A549 (cell line): Measurements from ENCODE around the gene LYZL1.

Source experiments
- CTCF ChIP-seq: fragments of >200 bp; sonication (Bioruptor Twin); formaldehyde crosslinking; IDR thresholded peaks from 3 replicates; pipeline ENCODE4 v1.5.1; 2016
- MAZ ChIP-seq: fragments of 150-350 bp; IDR thresholded peaks from 2 replicates; pipeline ENCODE4 v1.6.1; 2014; ENCODE audit warnings: antibody characterized with exemption, low read depth, low read length, borderline replicate concordance
- NFE2L2 ChIP-seq: fragments of 150-350 bp; conservative IDR thresholded peaks from 2 replicates; pipeline ENCODE4 v1.6.1; 2014; ENCODE audit warnings: low read length
- POLR2A ChIP-seq: IDR thresholded peaks from 2 replicates; pipeline ENCODE4 v1.6.1; 2012; ENCODE audit warnings: mild to moderate bottlenecking, low read length
- RAD21 ChIP-seq, 2 experiments: fragments of >200 bp in 1 of 2; sonication (Bioruptor Twin) in 1 of 2; formaldehyde crosslinking in 1 of 2; IDR thresholded peaks in 1 of 2; conservative IDR thresholded peaks in 1 of 2; 2 replicates in 1 of 2; 3 replicates in 1 of 2; pipeline ENCODE4 v1.6.1; 2012 to 2018; ENCODE audit warnings: inconsistent platforms in 1 of 2
- USF2 ChIP-seq: fragments of 450-650 bp; IDR thresholded peaks from 2 replicates; pipeline ENCODE4 v1.6.1; 2014; ENCODE audit warnings: antibody characterized with exemption

DNA sequence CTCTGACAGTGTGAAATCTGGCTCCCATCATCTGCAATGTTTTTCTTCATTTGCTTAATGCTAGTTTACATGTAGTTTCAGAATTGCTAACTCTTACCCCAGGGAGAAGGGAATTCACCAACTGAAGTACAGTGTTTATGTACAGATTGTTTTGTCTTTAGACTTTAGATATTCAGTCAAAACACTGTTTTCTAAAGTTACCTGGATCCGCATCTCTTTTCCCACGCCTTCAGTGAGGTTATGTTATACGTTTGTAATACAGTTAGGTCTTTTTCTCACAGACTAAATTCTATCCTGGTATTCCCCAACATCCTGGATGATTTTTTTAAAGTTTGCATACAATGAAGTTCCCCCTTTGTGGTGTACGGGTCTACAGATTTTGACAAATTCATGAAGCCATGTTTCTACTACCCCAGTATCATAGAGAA is 3.2 kb upstream of the LYZL1 start:
- TF ChIP-seq RAD21 (conservative IDR thresholded peaks at IDR 0.05 in 1 of 2, IDR thresholded peaks at IDR 0.05 in 1 of 2) (no peak), MAZ (no peak), NFE2L2 (no peak), USF2 (no peak), POLR2A (no peak), CTCF (no peak)
